GM18505 (cell line): ENCODE measurements around the gene SLC6A17.

Experiments used
- ATAC-seq: cut with Tn5 transposase; IDR thresholded peaks from one replicate; pipeline ENCODE4 v1.9.1; 2021; ENCODE audit not compliant: unreplicated experiment
- POLR2A ChIP-seq: IDR thresholded peaks from 4 replicates; pipeline ENCODE4 v1.6.1; 2011; ENCODE audit warnings: borderline replicate concordance; ENCODE audit not compliant: insufficient read depth, insufficient read length; ENCODE audit errors: extremely low read depth

SLC6A17 gene

GRCh38 chr1:110229348-110230001 lies 79.2 kb downstream of the SLC6A17 start:
- TF ChIP-seq POLR2A, result no peak
- no peak for ATAC-seq

GRCh38 chr1:110230381-110231199 lies 80.3 kb downstream of the SLC6A17 start:
- ATAC-seq, result no peak

GRCh38 chr1:110233861-110234260 lies 83.6 kb downstream of the SLC6A17 start:
- no peak for ATAC-seq

More at GRCh38 chr1:110230381-110231199, 80.3 kb downstream of the SLC6A17 start:
- no peak for TF ChIP-seq POLR2A

GRCh38 chr1:110234691-110235090 lies 84.4 kb downstream of the SLC6A17 start:
- TF ChIP-seq POLR2A, result no peak
- no peak for ATAC-seq

More at GRCh38 chr1:110233861-110234260, 83.6 kb downstream of the SLC6A17 start:
- no peak for TF ChIP-seq POLR2A

- ATAC-seq, result no peak
- no peak for TF ChIP-seq POLR2A
Measured at GRCh38 chr1:110235181-110235833, 85.0 kb downstream of the SLC6A17 start.

GRCh38 chr1:110235834-110236682 lies 85.8 kb downstream of the SLC6A17 start:
- TF ChIP-seq POLR2A, result no peak
- ATAC-seq, result no peak

- ATAC-seq, result no peak
Measured at GRCh38 chr1:110237386-110238152, 87.3 kb downstream of the SLC6A17 start.

GRCh38 chr1:110239441-110240430 lies 89.4 kb downstream of the SLC6A17 start:
- TF ChIP-seq POLR2A, result no peak
- ATAC-seq, result no peak

More at GRCh38 chr1:110237386-110238152, 87.3 kb downstream of the SLC6A17 start:
- no peak for TF ChIP-seq POLR2A

GRCh38 chr1:110240476-110241210 lies 90.3 kb downstream of the SLC6A17 start:
- ATAC-seq, result no peak
- no peak for TF ChIP-seq POLR2A

GRCh38 chr1:110241516-110241915 lies 91.2 kb downstream of the SLC6A17 start:
- ATAC-seq, result no peak

GRCh38 chr1:110242062-110242461 lies 91.8 kb downstream of the SLC6A17 start:
- ATAC-seq, result no peak
- TF ChIP-seq POLR2A, result no peak

More at GRCh38 chr1:110241516-110241915, 91.2 kb downstream of the SLC6A17 start:
- no peak for TF ChIP-seq POLR2A

GRCh38 chr1:110242731-110243130 lies 92.4 kb downstream of the SLC6A17 start:
- ATAC-seq, result no peak
- no peak for TF ChIP-seq POLR2A
